GM12892 (cell line): ENCODE results near the gene TPRG1L. TPM values are rescaled to one million over a fixed set of nuclear protein-coding genes. Genes with fewer than 3 reads are reported as not detected.
"Not testable (repeated sequence)": the region's sequence is repeated elsewhere in the genome, so short reads cannot be mapped to it uniquely, and the experiment has no call there.

Experiments
- DNase-seq: peaks from one replicate; pipeline ENCODE4 v3.0.0; 2011; ENCODE audit not compliant: insufficient read length
- FAIRE-seq: peaks from 2 replicates; lab custom pipeline; 2011; peaks lifted over from hg19 to GRCh38; lab: Jason Lieb, UNC
- POLR2A ChIP-seq: IDR thresholded peaks from 2 replicates; pipeline ENCODE4 v1.6.1; 2011; ENCODE audit warnings: low read depth, low read length, control low read depth
- POLR2AphosphoS5 ChIP-seq: IDR thresholded peaks from 2 replicates; pipeline ENCODE4 v1.6.1; 2011; ENCODE audit warnings: low read depth, low read length, control low read depth
- TAF1 ChIP-seq: IDR thresholded peaks from 2 replicates; pipeline ENCODE4 v1.6.1; 2011; ENCODE audit warnings: low read depth, mild to moderate bottlenecking, control low read depth, low read length, borderline replicate concordance
- polyA plus RNA-seq: library from polyadenylated mRNA; unstranded; fragments of >200 nt; gene quantifications from one replicate; pipeline ENCODE4 v1.2.1, GENCODE V29; 2012; ENCODE audit warnings: missing spikeins, inconsistent platforms; ENCODE audit not compliant: missing spikeins

Gene TPRG1L
- 11.4 TPM for polyA plus RNA-seq

- DNase-seq (peak; percentile 99), FAIRE-seq (peak; percentile 98)
- TF ChIP-seq POLR2AphosphoS5: no peak
- TF ChIP-seq TAF1: no peak
- no peak for TF ChIP-seq POLR2A
Measured at GRCh38 chr1:3624200-3625136, at the start of gene TPRG1L. Gene TPRG1L (plus strand): TSS chr1:3625015. CDS start chr1:3625073, 58 bp downstream.

DNA sequence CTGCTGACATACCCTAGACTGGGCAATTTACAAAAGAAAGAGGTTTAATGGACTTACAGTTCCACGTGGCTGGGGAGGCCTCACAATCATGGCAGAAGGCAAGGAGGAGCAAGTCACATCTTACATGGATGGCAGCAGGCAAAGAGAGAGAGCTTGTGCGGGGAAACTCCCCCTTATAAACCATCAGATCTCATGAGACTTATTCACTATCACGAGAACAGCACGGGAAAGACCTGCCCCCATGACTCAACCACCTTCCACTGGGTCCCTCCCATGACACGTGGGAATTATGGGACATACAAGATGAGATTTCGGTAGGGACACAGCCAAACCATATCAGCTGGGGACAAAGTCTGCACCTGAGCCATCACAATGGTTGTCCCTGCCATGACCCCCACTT lies 49.3 kb upstream of the TPRG1L start:
- FAIRE-seq: not testable (repeated sequence)

DNA sequence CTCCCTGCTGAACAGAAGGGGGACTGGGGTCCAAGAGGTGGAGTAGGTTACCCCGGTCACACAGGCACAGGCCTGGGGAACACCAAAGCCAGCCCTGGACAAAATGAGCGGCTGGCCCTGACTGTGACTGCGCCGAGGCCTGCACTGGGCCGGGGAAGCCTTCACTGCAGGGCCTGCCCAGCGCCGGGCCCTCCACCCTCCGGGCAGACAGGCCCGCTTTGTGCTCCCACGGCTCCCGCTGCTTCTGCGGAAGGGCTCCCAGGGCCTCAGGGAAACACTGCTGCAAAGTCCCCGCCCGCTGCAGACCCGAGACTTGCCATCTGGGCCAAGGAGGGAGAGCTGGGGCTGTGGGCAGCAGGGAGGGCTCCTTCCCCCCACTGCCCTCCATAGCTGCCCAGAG lies 48.8 kb upstream of the TPRG1L start:
- no peak for DNase-seq
- no peak for TF ChIP-seq TAF1
- TF ChIP-seq POLR2AphosphoS5: no peak
- FAIRE-seq: no peak

More for the DNA sequence above, 49.3 kb upstream of the TPRG1L start:
- not testable (repeated sequence) for DNase-seq

- TF ChIP-seq POLR2A (no peak), POLR2AphosphoS5 (no peak), TAF1 (no peak)
- FAIRE-seq (no peak), DNase-seq (no peak)
Measured at GRCh38 chr1:3577300-3577699, 47.5 kb upstream of the TPRG1L start.

GRCh38 chr1:3577711-3578432 lies 46.9 kb upstream of the TPRG1L start:
- TF ChIP-seq TAF1 (no peak), POLR2A (no peak), POLR2AphosphoS5 (no peak)
- DNase-seq (no peak), FAIRE-seq (no peak)

- DNase-seq (no peak), FAIRE-seq (no peak)
- TF ChIP-seq TAF1 (no peak), POLR2AphosphoS5 (no peak), POLR2A (no peak)
Measured at GRCh38 chr1:3578433-3578805, 46.4 kb upstream of the TPRG1L start.

GRCh38 chr1:3578906-3579305 lies 45.9 kb upstream of the TPRG1L start:
- TF ChIP-seq TAF1 (no peak), POLR2AphosphoS5 (no peak), POLR2A (no peak)
- no peak for DNase-seq
- FAIRE-seq: no peak

DNA sequence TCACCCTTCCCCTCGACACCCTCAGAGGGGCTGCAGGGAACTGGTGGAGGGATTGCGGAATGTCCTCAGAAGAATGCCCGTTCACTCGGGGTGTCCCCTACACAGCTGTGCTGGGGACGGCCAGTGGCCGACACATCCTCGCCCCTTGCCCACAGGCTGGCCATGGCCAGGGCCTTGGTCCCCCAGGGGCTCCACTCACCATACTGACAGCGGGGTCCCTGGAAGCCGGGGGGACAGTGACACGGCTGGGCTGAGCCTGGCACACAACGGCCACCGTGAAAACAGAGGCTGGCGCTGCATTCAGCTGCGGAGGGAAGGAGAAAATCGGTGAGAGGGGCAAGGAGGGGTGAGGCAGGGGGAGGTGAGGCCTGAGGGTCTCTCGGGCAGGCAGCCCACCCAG lies 45.2 kb upstream of the TPRG1L start:
- no peak for DNase-seq
- no peak for FAIRE-seq
- no peak for TF ChIP-seq POLR2AphosphoS5
- TF ChIP-seq TAF1: no peak
- TF ChIP-seq POLR2A: no peak

DNA sequence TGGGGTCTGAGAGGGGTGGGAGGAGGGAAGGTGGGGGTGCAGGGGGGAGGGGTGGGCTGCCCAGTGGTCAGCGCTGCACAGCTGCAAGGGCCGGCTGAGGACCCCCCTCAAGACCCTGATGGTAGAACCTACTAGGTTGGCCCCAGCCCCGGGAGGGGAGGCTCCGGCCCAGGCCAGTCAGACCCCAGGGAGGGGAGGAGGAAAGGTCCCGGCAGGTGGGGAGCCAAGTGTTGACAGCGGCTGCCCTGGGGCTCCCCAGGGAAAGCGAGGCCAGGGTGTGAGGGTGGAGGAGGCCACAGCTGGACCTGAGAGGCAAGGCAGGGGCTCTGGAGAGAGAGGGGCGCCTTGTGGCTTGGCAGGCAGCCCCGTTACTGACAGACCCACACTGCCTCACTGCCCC lies 44.6 kb upstream of the TPRG1L start:
- no peak for FAIRE-seq
- TF ChIP-seq POLR2AphosphoS5 (no peak), TAF1 (no peak), POLR2A (no peak)
- DNase-seq: no peak

- TF ChIP-seq POLR2A (no peak), POLR2AphosphoS5 (no peak), TAF1 (no peak)
- FAIRE-seq: no peak
Measured at GRCh38 chr1:3581296-3582036, 43.3 kb upstream of the TPRG1L start.

GRCh38 chr1:3583751-3584150 lies 41.1 kb upstream of the TPRG1L start:
- not testable (repeated sequence) for FAIRE-seq

More at GRCh38 chr1:3581296-3582036, 43.3 kb upstream of the TPRG1L start:
- no peak for DNase-seq

DNA sequence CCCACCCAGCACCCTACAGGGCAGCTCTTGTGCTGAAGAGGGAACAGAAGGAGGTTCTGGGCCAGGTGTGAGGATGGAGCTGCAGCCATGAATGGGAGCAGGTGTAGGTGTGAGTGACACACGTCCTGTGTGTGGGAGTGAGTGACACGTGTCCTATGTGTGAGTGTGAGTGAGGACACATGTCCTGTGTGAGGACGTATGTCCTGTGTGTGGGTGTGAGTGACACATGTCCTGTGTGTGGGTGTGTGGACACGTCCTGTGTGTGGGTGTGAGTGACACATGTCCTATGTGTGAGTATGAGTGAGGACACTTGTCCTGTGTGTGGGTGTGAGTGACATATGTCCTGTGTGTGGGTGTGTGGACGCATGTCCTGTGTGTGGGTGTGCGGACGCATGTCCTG lies 39.9 kb upstream of the TPRG1L start:
- no peak for DNase-seq
- TF ChIP-seq TAF1: no peak
- no peak for TF ChIP-seq POLR2AphosphoS5
- no peak for TF ChIP-seq POLR2A
- FAIRE-seq: no peak

More at GRCh38 chr1:3583751-3584150, 41.1 kb upstream of the TPRG1L start:
- not testable (repeated sequence) for DNase-seq

DNA sequence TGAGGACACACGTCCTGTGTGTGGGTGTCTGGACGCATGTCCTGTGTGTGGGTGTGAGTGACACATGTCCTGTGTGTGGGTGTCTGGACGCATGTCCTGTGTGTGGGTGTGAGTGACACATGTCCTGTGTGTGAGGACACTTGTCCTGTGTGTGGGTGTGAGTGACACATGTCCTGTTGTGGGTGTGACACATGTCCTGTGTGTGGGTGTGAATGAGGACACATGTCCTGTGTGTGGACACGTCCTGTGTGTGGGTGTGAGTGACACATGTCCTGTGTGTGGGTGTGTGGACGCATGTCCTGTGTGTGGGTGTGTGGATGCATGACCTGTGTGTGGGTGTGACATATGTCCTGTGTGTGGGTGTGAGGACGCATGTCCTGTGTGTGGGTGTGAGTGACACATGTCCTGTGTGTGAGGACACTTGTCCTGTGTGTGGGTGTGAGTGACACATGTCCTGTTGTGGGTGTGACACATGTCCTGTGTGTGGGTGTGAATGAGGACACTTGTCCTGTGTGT lies 39.4 kb upstream of the TPRG1L start:
- DNase-seq, FAIRE-seq: not testable (repeated sequence)
